Measurements from ENCODE around the gene EML6.

EML6 gene

GRCh38 chr2:55009277-55010060, 286.0 kb downstream of the EML6 start:
- DNase-seq (ENCODE audit: low read depth) = no peak
- TF ChIP-seq, protein P1, sequence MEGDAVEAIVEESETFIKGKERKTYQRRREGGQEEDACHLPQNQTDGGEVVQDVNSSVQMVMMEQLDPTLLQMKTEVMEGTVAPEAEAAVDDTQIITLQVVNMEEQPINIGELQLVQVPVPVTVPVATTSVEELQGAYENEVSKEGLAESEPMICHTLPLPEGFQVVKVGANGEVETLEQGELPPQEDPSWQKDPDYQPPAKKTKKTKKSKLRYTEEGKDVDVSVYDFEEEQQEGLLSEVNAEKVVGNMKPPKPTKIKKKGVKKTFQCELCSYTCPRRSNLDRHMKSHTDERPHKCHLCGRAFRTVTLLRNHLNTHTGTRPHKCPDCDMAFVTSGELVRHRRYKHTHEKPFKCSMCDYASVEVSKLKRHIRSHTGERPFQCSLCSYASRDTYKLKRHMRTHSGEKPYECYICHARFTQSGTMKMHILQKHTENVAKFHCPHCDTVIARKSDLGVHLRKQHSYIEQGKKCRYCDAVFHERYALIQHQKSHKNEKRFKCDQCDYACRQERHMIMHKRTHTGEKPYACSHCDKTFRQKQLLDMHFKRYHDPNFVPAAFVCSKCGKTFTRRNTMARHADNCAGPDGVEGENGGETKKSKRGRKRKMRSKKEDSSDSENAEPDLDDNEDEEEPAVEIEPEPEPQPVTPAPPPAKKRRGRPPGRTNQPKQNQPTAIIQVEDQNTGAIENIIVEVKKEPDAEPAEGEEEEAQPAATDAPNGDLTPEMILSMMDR (IDR thresholded peaks at IDR 0.05; ENCODE audit: insufficient read depth, low read depth, low read length, missing control alignments) = no peak
- H3K4me3 ChIP-seq (ENCODE audit: low read depth, low read length) = peak overlapping the region; percentile 42

DNA sequence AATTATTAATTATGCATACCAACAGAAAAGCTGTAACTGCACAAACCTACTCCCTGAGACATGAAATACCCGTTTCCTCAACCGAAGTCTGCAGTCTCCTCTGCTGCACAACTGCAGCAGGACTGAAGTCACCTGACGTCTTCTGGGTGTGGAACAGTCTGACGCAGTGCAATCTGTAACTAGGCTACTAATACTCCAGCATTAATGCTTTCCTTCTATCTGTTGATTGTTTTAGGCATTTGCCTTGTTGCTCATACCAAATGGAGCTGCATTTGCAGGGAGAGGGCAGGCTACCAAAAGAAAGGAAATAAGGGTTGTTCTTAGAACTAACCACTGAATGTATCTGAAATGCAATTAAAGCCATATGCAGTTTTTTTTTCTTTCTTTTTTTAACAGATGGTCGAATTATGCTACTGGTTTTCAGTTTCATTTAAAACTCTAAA, 286.7 kb downstream of the EML6 start:
- peak; percentile 69 for DNase-seq (ENCODE audit: low read depth)
- TF ChIP-seq, protein P1 (IDR thresholded peaks at IDR 0.05; ENCODE audit: insufficient read depth, low read depth, low read length, missing control alignments) = no peak
- peak overlapping the region; percentile 42 for H3K4me3 ChIP-seq (ENCODE audit: low read depth, low read length)

GRCh38 chr2:55010915-55011314, 287.5 kb downstream of the EML6 start:
- H3K4me3 ChIP-seq (ENCODE audit: low read depth, low read length) = no peak overlapping the region
- no peak for DNase-seq (ENCODE audit: low read depth)
- TF ChIP-seq, protein P1 (IDR thresholded peaks at IDR 0.05; ENCODE audit: insufficient read depth, low read depth, low read length, missing control alignments) = no peak

- H3K4me3 ChIP-seq (ENCODE audit: low read depth, low read length) = no peak overlapping the region
- DNase-seq (ENCODE audit: low read depth) = no peak
- TF ChIP-seq, protein P1 (IDR thresholded peaks at IDR 0.05; ENCODE audit: insufficient read depth, low read depth, low read length, missing control alignments) = no peak
Measured at GRCh38 chr2:55011831-55012671, 288.6 kb downstream of the EML6 start.

DNA sequence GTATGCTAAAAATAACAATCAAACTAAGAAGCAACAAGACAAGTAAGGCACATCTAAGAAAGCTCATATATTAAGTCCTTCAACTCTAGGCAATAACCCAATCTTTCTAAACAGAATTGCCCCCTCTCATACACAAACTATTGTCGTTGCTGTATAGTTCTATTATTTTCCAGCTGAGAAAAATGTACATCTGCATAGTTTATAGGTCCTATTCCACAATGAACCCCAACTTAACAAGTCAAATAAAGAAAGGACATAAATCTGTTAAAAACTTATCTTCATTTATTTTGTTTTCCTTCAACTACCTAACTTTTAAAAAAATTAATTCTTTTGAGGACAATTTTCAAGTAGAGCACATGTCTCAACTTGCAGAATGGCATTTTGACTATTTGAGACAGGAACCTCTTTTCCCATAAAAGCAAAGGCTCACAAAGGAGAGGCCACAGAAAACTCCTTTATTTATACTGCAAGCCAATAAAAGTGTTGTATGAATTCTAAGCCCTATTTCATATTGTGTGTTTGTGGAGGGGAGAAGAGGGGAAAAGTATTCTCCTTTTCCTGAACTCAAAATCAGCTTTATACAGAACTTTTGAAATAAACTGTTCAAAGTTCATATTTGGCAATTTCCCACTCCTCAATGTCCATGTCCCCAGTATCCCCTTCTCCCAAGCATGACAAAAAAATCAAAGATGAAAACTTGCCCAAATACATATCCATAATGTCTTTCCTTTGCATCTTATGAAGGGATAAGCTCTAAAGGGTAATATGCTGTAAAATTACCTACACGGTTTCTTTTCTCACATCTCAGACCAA, 289.4 kb downstream of the EML6 start:
- no peak overlapping the region for H3K4me3 ChIP-seq (ENCODE audit: low read depth, low read length)
- DNase-seq (ENCODE audit: low read depth) = no peak
- TF ChIP-seq, protein P1 (IDR thresholded peaks at IDR 0.05; ENCODE audit: insufficient read depth, low read depth, low read length, missing control alignments) = no peak

- TF ChIP-seq, protein P1 (IDR thresholded peaks at IDR 0.05; ENCODE audit: insufficient read depth, low read depth, low read length, missing control alignments) = no peak
- H3K4me3 ChIP-seq (ENCODE audit: low read depth, low read length) = no peak overlapping the region
- no peak for DNase-seq (ENCODE audit: low read depth)
Measured at GRCh38 chr2:55013936-55014335, 290.5 kb downstream of the EML6 start.

All from GM12865 (cell line).